Mucosa of stomach (tissue), 1 donor: Measurements from ENCODE around the gene STX16.
A peak's percentile ranks its signal among the peaks of the same experiment; 100 is the strongest.

Source experiments
- H3K27me3 ChIP-seq: one replicate; pipeline ENCODE4 v1.7.0; 2013; ENCODE audit warnings: mild to moderate bottlenecking, low read length; ENCODE audit not compliant: control insufficient read depth, insufficient read depth
- H3K36me3 ChIP-seq: one replicate; pipeline ENCODE4 v1.7.0; 2013; ENCODE audit warnings: low read length; ENCODE audit not compliant: control insufficient read depth, insufficient read depth
- H3K4me1 ChIP-seq: one replicate; pipeline ENCODE4 v1.7.0; 2013; ENCODE audit warnings: mild to moderate bottlenecking, low read length; ENCODE audit not compliant: control insufficient read depth, insufficient read depth
- H3K4me3 ChIP-seq: one replicate; pipeline ENCODE4 v1.7.0; 2013; ENCODE audit warnings: low read length
- H3K9ac ChIP-seq: one replicate; pipeline ENCODE4 v1.7.0; 2013; ENCODE audit warnings: mild to moderate bottlenecking, low read length, moderate library complexity
- H3K9me3 ChIP-seq: one replicate; pipeline ENCODE4 v1.7.0; 2013; ENCODE audit warnings: mild to moderate bottlenecking, low read length, moderate library complexity; ENCODE audit not compliant: control insufficient read depth
- donor health status: Pancreatic carcinoma.

The STX16 gene

DNA sequence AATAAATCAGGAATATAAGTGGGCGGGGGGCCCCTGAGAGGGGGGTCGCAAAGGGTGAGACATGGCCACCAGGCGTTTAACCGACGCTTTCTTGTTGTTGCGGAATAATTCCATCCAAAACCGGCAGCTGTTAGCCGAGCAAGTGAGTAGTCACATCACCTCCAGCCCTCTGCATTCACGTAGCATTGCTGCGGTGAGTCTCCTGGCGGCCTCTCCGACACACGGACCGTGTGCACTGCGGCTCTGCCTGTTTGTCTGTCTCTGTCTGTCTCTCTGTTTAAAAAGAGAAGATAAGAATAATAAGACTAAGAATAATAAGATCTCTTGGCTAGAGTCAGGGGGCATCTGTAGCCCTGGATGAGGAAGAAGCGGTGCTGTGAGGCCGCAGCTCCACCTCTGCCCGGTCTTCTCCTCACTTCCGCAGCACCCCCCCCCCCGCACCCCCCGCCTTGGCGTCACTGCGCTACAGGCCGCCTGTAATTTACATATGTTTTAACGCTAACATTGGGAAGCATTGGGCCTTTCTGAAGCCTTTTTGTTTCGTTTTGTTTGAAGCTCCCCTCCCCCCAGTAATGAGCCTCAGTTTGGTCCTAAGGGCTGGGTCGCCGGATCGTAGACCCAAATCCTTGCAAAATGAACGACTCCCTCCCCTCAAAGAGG lies 993 bp downstream of the STX16 start:
- Histone ChIP-seq H3K27me3 (no peaks in the 10 kb centered on the region), H3K9me3 (no peaks in the 10 kb centered on the region), H3K36me3 (no peaks in the 10 kb centered on the region), H3K4me1 (peaks cover 10% of the 10 kb centered on the region), H3K4me3 (peak overlapping the region; percentile 98), H3K9ac (peak overlapping the region; percentile 99)

DNA sequence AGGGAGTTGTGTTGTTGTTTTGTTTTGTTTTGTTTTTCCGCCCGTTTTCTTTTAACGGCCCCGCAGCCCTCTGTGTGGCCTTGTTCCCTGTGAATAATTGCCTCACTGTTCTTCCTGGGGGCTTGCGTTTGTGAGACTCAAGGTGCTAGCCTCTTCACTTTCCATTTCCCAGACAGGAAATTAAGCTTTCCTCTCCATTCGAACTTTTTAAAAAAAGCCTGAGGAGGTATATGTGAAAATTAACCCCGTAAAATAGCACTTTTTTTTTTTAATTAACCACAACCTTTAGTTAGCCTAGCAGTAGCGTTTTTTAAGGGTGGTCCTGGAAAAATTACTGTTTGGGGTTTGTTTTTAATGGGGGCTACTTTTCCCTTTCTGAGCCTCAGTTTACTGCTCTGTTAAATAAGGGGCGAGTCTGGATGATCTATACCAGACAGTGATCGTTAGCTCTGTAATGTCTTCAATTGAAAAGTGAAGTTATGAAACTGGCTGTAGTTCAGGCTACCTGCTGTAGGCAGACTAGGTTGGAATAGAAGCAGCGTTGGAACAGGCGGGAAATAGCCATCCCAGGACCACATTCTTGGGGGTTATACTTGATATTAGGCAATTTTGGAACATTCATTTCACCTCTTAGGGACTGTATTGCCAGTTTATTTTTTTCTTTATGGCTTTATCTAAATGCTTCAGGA lies 1.7 kb downstream of the STX16 start:
- H3K27me3 ChIP-seq = no peaks in the 10 kb centered on the region
- peak overlapping the region; percentile 98 for H3K4me3 ChIP-seq
- H3K9ac ChIP-seq = peak overlapping the region; percentile 99
- no peaks in the 10 kb centered on the region for H3K9me3 ChIP-seq
- H3K36me3 ChIP-seq = no peaks in the 10 kb centered on the region
- H3K4me1 ChIP-seq = peaks cover 10% of the 10 kb centered on the region

DNA sequence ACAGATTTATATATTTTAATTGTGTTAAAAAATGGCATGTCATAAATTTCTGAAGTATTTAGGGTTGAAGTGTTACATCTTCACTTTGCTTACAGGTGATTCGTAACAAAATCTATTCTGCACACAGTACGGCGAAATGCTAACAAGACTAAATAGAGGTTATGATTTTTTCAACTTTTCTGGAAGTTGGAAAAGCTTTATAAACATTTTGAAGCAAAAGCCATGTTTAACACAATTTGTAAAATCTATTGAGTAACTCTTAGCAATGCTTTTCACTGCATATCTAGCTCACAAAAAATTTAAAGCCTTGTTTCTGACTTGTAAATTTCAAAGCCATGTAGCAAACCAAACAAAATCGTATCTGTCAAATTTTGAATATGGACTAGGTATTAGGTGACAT lies 3.3 kb downstream of the STX16 start:
- no peak overlapping the region for H3K4me3 ChIP-seq
- H3K9me3 ChIP-seq = no peaks in the 10 kb centered on the region
- H3K9ac ChIP-seq = no peak overlapping the region
- H3K36me3 ChIP-seq = no peaks in the 10 kb centered on the region
- no peaks in the 10 kb centered on the region for H3K27me3 ChIP-seq
- H3K4me1 ChIP-seq = peaks cover 7% of the 10 kb centered on the region

DNA sequence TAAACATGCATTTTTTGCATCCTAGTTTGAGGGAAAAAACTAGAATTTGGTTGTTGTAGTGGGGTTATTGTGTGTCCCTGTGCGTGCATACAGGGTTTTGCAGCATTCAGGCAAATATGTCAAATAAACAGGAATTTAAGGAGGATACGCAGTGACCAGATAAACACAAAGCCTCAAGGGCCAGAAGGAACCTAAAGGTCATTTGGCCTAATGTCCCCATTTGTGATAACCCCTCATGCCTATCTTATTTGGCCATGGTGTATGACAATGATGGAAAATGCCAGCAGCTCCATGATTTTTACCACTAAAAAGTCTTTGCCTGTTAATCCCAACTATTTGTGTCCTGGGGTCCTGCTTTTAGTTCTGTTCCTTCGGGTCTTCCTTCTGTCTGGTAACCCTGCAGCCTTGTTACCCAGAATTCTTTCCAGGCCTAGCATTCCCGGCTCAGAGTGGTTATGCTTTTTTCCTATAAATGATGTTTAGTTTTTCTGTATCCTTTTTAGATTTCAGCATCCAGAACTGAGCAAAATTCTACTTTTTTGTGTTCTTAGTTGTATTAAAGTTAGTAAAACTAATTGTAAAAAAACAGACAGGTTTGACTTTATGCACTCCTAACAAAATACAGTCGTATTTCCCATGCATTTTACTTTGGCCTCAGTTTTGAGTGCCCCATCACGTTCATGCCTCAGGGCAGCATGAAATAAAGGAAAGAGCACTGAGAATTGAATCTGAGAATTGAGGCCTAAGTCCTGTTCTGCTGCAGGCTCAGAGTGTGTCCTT lies 4.4 kb downstream of the STX16 start:
- no peak overlapping the region for H3K9ac ChIP-seq
- no peaks in the 10 kb centered on the region for H3K36me3 ChIP-seq
- H3K4me3 ChIP-seq = no peak overlapping the region
- no peaks in the 10 kb centered on the region for H3K9me3 ChIP-seq
- no peaks in the 10 kb centered on the region for H3K27me3 ChIP-seq
- peaks cover 5% of the 10 kb centered on the region for H3K4me1 ChIP-seq

DNA sequence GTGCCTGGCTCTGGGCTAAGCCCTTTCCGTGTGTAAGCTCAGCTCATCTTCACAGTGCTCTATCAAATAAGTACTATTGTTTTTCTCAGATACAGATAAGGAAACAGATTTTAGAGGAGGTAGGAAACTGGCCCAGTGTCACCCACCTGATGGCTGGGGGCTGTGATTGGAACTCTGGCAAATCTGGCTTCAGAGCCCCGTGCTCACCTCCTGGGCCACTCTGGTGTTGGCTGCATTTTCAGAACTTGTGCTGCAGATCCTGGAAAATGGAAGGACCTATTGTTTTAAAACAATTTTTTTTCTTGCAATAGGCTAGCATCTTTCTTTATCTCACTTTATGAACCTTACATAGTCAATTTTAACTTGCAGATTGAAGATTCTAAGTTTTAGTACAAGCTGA lies 5.7 kb downstream of the STX16 start:
- H3K4me1 ChIP-seq = peaks cover 5% of the 10 kb centered on the region
- H3K4me3 ChIP-seq = no peak overlapping the region
- no peaks in the 10 kb centered on the region for H3K9me3 ChIP-seq
- no peaks in the 10 kb centered on the region for H3K27me3 ChIP-seq
- no peak overlapping the region for H3K9ac ChIP-seq
- H3K36me3 ChIP-seq = peaks cover 5% of the 10 kb centered on the region

DNA sequence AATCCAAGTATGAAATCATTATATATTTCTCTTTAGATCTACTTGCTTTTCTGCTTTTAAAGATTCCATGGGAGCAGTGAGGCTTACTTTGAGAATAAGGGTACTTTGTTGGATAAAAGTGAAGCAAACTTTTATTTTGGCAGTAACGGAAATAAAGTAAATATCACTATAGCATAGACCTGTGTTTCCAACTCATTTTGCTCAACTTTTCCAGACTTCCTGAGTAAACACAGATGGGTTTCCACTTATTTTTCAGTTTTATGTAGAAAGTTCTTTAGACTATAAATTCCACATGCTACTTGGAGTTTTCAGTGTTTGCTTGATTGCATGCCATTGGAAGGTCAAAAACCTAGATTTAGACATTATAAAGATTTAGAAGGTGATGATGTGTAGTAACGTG lies 6.2 kb downstream of the STX16 start:
- Histone ChIP-seq H3K4me3 (no peak overlapping the region), H3K36me3 (peaks cover 5% of the 10 kb centered on the region), H3K4me1 (peaks cover 5% of the 10 kb centered on the region), H3K27me3 (no peaks in the 10 kb centered on the region), H3K9ac (no peak overlapping the region), H3K9me3 (no peaks in the 10 kb centered on the region)

DNA sequence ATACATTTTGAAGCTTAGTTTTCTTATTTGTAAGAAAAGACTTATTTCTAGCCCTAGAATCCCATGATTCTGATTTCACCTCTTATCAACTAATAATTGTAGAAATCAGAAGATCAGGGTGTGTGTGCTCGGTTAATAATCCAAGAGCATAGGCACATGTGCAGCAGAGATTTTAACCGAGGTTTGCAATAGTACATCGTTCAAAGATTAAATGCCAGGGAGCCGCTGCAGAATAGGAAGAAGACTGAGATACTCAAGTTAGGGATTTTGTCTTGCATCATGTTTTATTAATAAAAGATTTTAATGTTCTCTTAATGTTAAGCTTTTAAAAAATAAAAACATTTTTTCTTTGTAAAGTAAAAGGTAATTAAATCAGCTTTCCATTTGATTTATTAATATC lies 6.9 kb downstream of the STX16 start:
- Histone ChIP-seq H3K36me3 (peaks cover 5% of the 10 kb centered on the region), H3K4me1 (peaks cover under 1% of the 10 kb centered on the region), H3K9me3 (no peaks in the 10 kb centered on the region), H3K9ac (no peak overlapping the region), H3K4me3 (no peak overlapping the region), H3K27me3 (no peaks in the 10 kb centered on the region)

DNA sequence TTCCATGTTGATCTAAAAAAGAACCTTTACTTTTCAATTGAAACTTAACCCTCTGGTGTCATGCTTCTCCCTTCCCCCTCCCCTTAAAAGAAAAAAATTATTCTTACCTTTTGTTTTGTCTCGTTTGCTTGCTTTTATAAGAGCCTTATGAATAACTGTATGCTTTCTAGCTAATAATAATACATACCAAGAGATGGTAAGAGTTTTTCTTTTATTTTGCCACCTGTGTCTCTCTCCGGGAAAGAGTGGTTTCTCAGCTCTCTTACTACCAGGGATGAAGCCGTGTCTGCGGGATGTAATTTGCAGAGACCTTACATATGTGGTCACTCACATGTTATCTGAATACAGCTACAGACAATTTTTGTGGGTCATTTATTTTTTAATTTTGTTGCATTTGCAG lies 7.7 kb downstream of the STX16 start:
- Histone ChIP-seq H3K4me3 (no peak overlapping the region), H3K27me3 (no peaks in the 10 kb centered on the region), H3K9me3 (no peaks in the 10 kb centered on the region), H3K4me1 (no peaks in the 10 kb centered on the region), H3K9ac (no peak overlapping the region), H3K36me3 (peaks cover 5% of the 10 kb centered on the region)

DNA sequence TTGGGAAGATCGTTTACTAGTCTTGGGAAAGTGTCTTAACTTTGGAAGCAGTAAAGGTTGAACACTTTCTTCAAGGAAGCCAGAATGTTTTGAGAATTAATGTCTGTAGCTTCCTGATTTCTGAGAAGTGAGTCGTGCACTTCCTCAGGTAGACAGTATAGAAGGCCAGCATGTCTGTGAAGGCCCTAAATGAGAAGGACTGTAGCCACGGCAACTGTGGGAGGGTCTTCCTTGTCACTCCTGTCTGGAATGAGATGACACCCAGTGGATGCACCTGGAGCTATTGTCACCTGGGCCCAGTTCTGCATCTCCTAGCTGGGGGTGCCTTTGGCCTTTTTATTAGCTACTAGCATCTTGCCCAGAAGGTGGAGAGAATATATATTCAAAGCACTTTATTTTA lies 8.8 kb downstream of the STX16 start:
- Histone ChIP-seq H3K9me3 (no peaks in the 10 kb centered on the region), H3K4me3 (no peak overlapping the region), H3K9ac (no peak overlapping the region), H3K27me3 (no peaks in the 10 kb centered on the region), H3K36me3 (peaks cover 5% of the 10 kb centered on the region), H3K4me1 (no peaks in the 10 kb centered on the region)

DNA sequence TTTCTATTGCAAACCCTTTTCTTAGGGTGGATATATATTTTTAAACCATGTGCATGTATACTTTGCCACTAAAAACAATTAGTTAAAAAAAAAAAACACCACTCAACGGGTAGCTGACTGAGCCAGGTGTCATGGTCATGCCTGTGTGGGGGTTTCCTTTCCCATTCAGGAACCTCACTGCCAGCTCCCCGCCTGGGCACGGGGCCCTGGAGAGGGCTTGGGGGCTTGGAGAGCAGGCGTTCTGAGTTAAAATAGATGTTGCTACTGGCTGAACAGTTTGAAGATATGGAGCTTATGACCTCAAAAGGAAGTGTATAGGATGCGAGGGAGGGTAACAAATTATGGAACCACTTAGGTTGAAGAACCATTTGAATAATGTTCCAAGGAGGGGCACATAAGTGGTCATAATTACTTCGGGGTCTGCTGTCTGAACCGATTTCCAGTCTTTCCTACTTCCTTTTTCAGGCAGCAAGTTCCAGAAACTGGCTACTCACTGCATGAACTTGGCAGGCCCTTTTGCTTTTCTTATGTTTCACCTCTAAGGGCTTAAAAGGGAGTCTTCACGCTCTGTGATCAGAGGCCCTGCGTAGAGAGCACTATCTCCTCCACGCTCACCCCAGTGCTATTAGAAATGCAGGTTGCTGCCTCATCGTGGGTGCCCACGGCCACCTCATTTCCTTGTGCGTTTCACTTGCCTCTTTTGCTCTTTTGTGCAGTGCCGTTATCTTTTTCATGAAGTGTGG lies 9.9 kb downstream of the STX16 start:
- no peaks in the 10 kb centered on the region for H3K27me3 ChIP-seq
- no peaks in the 10 kb centered on the region for H3K4me1 ChIP-seq
- no peak overlapping the region for H3K9ac ChIP-seq
- no peaks in the 10 kb centered on the region for H3K9me3 ChIP-seq
- no peak overlapping the region for H3K4me3 ChIP-seq
- peaks cover 5% of the 10 kb centered on the region for H3K36me3 ChIP-seq

DNA sequence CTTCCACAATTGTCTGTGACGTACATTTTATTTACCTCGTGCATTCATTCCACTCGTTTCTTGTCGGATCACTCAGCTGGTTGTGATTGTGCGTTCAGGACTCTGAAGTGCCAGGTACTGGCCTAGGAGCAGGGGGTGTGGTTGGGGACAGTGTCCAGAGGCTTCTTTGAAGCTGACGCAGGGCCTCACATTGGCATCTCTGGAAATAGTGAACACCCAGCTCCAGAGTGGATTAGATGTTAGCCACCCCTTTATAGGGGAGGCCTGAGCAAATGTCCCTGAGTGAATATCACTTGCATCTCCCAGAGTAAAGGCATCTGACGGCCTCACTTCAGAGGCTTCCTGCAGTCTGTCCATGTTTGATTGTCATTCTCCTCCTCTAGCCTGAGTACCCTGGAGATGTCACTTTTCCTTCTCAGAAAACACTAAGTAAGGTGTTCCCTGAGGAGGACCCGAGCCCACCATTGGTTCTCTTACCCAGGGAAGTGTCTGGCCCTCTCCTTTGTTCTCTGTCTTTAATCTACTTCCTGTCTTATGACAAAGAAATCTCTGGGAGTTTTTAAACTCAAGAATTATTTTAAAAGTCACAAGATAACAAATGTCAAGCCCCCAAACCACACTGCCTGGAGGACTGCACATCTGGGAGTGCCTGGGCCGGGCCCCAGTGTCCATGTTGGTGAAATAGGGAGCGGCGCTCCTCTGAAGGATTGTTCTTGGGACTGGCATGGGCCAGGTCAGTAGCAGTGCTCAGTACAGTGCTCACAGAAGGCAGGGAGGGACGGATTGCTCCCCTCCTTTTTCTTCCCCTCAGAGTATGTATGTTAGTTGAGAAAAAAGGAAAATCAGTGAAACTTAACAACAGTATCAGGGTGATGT lies 10.8 kb downstream of the STX16 start:
- Histone ChIP-seq H3K4me3 (no peak overlapping the region), H3K4me1 (no peaks in the 10 kb centered on the region), H3K9me3 (no peaks in the 10 kb centered on the region), H3K36me3 (peaks cover 5% of the 10 kb centered on the region), H3K9ac (no peak overlapping the region), H3K27me3 (no peaks in the 10 kb centered on the region)
